Stimulated activated CD4-positive, alpha-beta T cell treated with anti-CD3 and anti-CD28 coated beads, Interleukin-15, amount 100 ng/mL, for 24 hours (primary cell): ENCODE data around the gene APLF.

Experiments used
- DNase-seq: peaks from one replicate; pipeline ENCODE4 v3.0.0-alpha.2; 2020

APLF gene

GRCh38 chr2:68467077-68467960 is at the start of gene APLF, which contains the start of gene FBXO48:
Gene APLF, plus strand, starts transcription at chr2:68467585. Its CDS starts 147 bp downstream, at chr2:68467732.
Gene FBXO48, minus strand, starts transcription at chr2:68467294. Its CDS starts 2,149 bp downstream, at chr2:68465145.
- DNase-seq = peak; percentile 98

DNA sequence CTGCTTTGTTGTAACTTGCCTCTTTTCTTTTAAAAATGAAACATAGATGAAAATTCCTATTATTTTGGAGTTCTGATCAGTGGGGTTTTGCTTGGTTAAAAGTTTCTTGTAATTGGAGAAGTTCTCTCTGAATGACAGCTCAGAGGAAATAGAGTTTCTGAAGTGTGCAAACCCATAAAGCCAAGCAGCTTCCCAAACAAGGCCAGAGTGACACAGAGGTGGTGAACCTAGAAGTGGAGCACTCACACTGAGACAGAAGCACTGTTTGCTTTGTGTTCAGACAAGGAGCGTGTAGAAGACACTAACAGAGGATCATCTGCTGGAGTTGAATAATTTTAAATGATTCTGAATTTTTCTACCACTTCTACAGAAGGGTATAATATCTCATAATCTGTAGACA is 49.5 kb upstream of the APLF start:
- no peak for DNase-seq

GRCh38 chr2:68418419-68418818 is 49.0 kb upstream of the APLF start:
- DNase-seq = no peak

DNA sequence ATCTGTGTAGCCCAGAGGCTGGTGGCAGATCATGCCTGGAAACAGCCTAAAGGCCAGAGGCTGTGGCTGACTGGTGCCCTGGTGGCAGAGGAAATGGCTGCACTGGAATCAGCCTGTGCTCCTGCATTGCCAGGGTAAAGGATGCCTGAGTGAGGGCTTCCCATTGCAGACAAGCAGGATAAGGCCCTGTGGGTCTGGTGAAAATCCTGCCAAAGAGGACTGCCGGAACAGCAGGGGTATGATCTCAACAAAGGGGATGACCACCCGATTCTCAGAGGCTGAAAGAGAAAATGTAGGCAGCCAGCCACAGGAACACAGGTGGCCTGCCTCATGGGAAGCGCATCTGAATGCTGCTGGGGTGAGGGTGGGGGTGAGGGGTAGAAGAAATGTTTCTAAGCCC is 48.5 kb upstream of the APLF start:
- no peak for DNase-seq

GRCh38 chr2:68420254-68420910 is 47.0 kb upstream of the APLF start:
- DNase-seq = no peak

DNA sequence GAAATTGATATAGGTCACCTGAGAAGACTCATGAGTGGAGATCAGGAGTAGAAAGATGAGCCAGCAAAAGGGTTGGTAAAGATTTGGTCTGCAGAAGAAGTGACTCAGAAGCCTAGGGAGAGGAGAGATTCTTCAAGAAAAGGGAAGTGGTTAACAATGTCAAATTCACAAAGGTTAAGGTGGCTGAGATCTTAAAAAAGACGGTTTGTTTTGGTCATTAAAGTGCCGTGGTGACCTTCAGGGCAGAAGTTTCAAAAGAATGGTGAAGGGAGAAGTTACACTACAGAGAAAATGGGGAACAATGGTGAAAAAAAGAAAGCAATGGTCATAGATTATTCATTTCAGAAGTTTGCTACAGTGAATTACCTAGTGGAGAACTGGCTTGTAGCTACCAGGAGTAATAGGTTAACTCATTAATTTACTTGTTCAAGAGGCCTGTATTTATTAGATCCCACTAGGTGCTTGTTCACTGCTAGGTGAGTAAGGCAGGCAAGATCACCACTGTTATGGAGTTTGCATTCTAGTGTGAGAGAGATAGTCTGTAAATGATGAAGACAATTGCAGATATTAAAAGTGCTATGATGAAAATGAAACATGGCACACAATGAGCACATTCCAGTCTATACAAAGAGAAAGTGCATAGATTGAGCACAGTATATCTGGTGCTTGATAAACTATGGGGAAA is 43.3 kb upstream of the APLF start:
- DNase-seq = no peak

DNA sequence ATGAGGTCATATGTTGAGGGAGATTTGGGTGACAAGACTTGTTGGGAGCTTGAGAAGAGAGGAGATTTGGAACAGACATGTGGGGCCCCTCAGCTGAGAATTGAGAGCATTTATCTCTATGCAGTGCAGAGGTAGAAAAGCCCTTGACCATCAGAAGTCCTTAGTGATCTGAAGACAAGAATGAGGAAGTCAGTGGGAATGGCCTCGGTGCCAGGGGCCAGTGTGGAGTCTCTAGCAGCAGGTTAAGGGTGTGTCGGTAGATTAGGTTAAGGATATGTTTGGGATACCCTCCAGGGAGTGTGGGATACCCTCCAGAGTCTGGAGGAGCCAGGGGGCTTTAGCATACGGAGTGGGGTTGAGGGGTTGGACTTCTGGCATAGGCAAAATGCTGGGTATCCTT is 41.9 kb upstream of the APLF start:
- DNase-seq = no peak

- DNase-seq = no peak
Measured at GRCh38 chr2:68426446-68426845, 40.9 kb upstream of the APLF start.

- no peak for DNase-seq
Measured at GRCh38 chr2:68426848-68427579, 40.4 kb upstream of the APLF start.

- no peak for DNase-seq
Measured at GRCh38 chr2:68428126-68428525, 39.3 kb upstream of the APLF start.

DNA sequence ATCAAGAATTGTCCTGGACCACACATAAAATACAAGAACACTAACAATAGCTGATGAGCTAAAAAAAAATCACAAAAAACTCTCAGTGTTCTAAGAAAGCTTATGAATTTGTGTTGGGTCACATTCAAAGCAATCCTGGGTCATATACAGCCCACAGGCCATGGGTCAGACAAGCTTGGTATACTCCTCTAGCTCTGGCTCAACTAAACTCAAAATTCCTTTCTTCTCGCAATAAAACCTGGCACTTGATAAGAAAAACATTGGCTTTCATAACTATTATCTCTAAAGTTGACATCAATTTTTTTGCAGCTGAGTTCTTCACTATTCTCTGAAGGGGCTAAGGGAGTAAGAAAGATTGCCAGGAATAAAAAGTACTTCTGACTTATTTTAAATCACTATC is 38.6 kb upstream of the APLF start:
- DNase-seq = no peak

GRCh38 chr2:68429311-68429826 is 38.0 kb upstream of the APLF start:
- DNase-seq = no peak

DNA sequence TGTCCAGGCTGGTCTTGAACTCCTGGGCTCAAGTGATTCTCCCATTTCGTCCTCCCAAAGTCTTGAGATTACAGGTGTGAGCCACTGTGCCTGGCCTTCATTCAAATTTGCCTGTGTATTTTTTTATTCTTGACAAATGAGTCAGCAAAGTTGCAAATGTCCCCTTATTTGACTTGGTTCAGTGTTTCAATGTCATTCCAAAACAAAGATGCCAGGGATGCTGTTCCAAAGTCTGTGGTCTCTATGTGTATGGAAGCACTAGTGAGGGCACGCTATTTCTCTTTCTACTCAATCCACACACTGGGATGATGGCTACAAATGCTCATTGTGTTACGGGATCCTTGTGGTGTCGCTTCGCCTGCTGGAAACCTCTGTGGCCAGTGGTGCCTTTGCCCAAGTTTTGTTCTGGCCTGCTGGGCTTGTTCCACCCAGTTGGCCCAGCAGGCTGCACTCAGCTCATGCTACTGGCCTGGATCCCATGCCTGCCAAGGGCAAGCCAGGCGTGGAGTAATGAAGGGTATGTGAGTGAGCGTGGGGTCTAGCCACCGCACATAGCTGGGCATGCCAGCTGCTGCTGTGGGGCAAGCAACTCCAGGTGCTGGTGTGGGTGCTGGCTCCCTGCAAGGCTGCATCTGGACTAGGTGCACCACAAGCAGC is 35.9 kb upstream of the APLF start:
- DNase-seq = no peak

DNA sequence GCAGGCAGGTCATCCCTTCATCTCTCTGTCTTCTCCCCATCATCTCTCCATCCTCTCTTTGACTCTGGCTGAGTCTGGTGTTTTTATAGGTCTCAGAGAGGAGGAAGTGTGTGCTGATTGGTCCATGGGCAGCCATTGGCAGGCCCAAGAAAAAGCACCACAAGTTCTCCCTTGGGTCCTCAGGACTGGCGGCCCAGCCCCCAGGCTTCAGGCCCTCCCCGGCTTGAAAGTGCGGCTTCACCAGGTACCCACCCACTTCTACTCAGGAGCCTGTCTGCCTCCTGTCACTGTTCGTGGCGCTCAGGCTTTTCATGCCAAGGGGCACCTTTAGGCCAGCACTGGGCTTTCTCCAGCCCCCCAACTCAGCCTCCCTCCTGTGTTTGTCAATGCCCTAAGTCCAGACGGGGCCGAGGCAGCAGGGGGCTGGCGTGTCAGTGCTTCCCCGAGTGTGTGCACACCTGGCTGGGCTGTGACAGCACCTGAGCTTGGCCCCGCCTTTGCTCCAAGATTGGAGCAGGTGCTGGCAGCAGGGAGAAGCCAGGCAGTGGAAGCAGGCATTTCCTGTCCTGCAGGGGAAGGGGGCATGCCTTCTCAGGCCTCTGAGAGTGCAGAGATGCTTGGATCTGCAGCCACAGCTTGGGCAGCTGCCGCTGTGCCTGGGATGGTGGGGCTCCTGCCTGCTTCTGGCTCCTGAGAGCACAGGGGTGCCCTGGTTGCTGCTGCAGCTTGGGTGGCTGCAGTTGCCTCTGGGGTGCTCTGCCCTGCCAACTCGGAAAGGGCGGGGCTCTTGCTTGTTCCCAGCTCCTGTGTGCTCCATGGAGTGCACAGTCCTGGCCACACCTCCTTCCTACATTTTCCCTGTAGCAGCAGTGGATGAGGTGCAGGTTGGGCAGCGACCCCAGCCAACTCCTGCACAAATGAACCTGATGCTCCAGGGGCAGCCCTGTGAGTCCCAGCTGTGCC is 34.4 kb upstream of the APLF start:
- DNase-seq = no peak

DNA sequence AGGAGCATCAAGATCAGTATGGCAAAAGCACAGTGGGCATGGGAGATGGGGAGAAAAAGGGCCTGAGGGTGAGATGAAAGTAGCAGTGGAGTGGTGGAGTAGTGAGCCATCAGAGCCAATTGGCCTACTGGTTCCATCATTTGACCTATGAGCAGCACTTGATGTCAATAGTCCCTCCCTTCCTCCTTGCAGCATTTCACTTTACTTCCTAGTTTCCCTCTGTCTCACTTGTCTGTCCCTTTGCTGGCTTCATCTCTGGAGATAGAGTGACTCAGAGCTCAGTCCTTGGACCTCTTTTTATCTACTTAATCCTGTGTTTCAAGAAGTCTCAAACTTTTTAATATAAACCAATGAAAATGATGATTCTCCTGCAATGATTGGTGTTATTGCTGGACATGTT is 32.4 kb upstream of the APLF start:
- no peak for DNase-seq

DNA sequence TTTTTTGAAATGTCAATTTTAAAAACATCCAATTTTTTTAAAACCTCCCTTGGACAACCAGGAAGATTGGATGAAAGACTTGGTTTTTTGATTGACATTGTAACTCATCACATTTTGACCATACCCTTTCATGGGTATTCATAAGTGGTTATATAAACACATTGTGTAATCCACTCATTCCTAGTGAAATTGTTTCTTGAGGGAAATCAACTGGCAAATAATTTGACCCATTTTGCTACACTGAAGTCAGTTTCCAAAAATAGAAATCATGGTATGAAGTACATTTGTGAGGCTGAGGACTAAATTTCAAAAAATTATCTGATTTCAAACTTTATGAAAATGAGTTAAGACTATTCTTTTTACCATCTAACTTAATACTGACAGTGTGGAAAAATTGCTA is 31.8 kb upstream of the APLF start:
- DNase-seq = no peak

DNA sequence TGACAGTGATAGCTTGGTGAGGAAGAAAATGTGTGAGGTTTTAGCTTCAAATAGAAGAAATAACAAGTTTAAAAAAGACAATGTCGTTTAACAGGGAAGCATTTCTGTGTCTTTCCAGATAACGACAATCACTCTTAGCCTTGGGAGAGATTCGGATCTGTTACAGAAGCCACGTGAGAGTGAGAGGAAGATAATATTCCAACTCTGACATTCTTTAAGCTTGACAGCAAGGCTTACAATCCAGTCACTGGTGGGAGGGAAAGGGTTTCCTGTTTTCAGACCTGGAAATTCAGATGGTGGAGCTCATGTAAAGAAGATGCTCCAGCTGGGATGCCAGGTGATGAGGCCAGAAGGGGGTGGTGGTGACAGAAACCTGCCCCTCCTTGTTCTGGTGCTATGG is 31.1 kb upstream of the APLF start:
- DNase-seq = no peak

DNA sequence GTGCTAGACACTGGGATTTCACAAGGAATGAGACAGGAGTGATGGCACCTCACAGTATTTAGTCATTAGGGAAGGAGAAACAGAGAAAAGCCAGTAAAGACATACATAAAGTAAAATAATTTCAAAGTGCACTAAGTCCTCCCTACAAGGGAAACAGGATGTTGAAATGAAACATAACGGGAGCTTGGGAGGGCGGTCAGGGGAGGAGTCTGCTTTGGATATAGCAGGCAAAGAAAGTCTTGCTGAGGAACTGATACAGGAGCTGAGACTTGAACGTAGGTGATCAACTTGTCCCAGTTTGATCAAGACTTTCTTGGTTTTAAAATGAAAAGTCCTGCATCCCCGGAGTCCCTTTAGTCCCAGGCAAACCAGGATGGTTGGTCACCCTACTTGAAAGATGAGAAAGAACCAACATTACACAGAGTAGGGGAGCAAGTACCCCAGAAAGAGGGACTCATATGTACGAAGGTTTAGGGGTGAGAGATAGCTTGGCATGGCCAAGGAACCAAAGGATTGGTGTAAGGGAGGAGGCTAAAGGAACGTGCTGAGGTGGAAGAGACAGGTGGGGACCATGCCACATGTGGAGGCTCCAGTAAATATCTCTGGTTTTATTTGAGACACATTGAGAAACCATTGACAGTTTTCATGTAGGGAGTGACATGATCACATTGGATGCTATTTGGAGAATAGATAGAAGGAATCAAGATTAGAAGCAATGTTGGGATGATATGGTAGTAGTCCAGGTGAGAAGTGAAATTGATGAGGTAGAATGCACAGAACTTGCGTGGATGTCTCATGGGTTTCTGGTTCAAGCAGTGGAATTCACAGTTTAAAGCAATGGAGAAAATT is 28.7 kb upstream of the APLF start:
- DNase-seq = no peak

GRCh38 chr2:68441179-68441993 is 26.0 kb upstream of the APLF start:
- DNase-seq = peak; percentile 90
